ENCODE results near the gene MSGN1.

GRCh38 chr2:17839959-17840358 is 23.7 kb downstream of the MSGN1 start:
- no peak for TF ChIP-seq EP300 (IDR thresholded peaks at IDR 0.05; ENCODE audit: low read depth)
- TF ChIP-seq POLR2A (IDR thresholded peaks at IDR 0.05): no peak
